Fibroblast of the aortic adventitia (primary cell): ENCODE data around the gene ATG9A. TPM values are rescaled to one million over a fixed set of nuclear protein-coding genes. Genes with fewer than 3 reads are reported as not detected.

Source experiments
- DNase-seq: peaks from one replicate; pipeline ENCODE4 v3.0.0-alpha.2; 2010; ENCODE audit warnings: low read depth
- H3K4me3 ChIP-seq: 2 replicates; pipeline ENCODE4 v1.5.1; 2011; ENCODE audit warnings: low read depth, mild to moderate bottlenecking, control low read depth, low read length, moderate library complexity
- CTCF ChIP-seq: IDR thresholded peaks from 2 replicates; pipeline ENCODE4 v1.5.1; 2011; ENCODE audit warnings: mild to moderate bottlenecking, low read length, control low read depth, inconsistent platforms; ENCODE audit not compliant: insufficient read depth
- total RNA-seq: library from RNA; depleted of rRNA; stranded (reverse); fragments of >200 nt; gene quantifications from 2 replicates; pipeline ENCODE4 v1.2.3, GENCODE V29; 2012; ENCODE audit warnings: low replicate concordance

ATG9A gene
- total RNA-seq, 1 donor: 56.9 TPM

GRCh38 chr2:219246559-219246958 is 17.1 kb upstream of the ATG9A start:
- DNase-seq: no peak
- TF ChIP-seq CTCF: no peak
- H3K4me3 ChIP-seq: peak overlapping the region; percentile 98

- peak overlapping the region; percentile 98 for H3K4me3 ChIP-seq
- DNase-seq: no peak
- no peak for TF ChIP-seq CTCF
Observed at GRCh38 chr2:219245899-219246230, 16.4 kb upstream of the ATG9A start.

GRCh38 chr2:219245148-219245898 is 15.9 kb upstream of the ATG9A start, which contains the start of the genes GLB1L and STK16:
GLB1L (minus strand) TSS chr2:219245444; CDS start chr2:219243573, 1,871 bp downstream.
STK16 (plus strand) TSS chr2:219245479; CDS start chr2:219246000, 521 bp downstream.
- H3K4me3 ChIP-seq: peak within 1 kb of the TSS; percentile 98
- DNase-seq: peak; percentile 93
- TF ChIP-seq CTCF: no peak

GRCh38 chr2:219244789-219245147 is 15.3 kb upstream of the ATG9A start:
- no peak for TF ChIP-seq CTCF
- peak overlapping the region; percentile 98 for H3K4me3 ChIP-seq
- no peak for DNase-seq

- TF ChIP-seq CTCF: no peak
- peak overlapping the region; percentile 49 for H3K4me3 ChIP-seq
- peak; percentile 34 for DNase-seq
Observed at GRCh38 chr2:219243291-219243761, 13.9 kb upstream of the ATG9A start.

- no peak for TF ChIP-seq CTCF
- H3K4me3 ChIP-seq: no peak overlapping the region
- DNase-seq: no peak
Observed at GRCh38 chr2:219234331-219234730, 4.9 kb upstream of the ATG9A start.
